Measurements from ENCODE around the gene RBFA.

DNA sequence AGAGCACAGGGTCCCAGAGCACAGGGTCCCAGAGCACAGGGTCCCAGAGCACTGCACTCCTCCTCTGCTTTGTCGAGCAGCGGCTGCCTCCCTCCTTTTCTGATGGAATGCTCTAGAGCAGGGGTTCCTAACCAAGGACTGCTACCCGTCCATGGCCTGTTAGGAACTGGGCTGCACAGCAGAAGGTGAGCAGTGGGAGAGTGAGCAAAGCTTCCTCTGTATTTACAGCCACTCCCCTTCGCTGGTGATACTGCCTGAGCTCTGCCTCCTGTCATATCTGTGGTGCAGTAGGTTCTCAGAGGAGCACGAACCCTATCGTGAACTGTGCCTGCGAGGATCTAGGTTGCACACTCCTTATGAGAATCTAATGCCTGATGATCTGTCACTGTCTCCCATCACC lies 41.7 kb downstream of the RBFA start:
- TF ChIP-seq, protein P1, sequence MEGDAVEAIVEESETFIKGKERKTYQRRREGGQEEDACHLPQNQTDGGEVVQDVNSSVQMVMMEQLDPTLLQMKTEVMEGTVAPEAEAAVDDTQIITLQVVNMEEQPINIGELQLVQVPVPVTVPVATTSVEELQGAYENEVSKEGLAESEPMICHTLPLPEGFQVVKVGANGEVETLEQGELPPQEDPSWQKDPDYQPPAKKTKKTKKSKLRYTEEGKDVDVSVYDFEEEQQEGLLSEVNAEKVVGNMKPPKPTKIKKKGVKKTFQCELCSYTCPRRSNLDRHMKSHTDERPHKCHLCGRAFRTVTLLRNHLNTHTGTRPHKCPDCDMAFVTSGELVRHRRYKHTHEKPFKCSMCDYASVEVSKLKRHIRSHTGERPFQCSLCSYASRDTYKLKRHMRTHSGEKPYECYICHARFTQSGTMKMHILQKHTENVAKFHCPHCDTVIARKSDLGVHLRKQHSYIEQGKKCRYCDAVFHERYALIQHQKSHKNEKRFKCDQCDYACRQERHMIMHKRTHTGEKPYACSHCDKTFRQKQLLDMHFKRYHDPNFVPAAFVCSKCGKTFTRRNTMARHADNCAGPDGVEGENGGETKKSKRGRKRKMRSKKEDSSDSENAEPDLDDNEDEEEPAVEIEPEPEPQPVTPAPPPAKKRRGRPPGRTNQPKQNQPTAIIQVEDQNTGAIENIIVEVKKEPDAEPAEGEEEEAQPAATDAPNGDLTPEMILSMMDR (IDR thresholded peaks at IDR 0.05; ENCODE audit: poor library complexity) = no peak
- TF ChIP-seq EZH2 (IDR thresholded peaks at IDR 0.05; ENCODE audit: borderline replicate concordance) = no peak
- TF ChIP-seq EZH2phosphoT487 (IDR thresholded peaks at IDR 0.05; ENCODE audit: low read depth, severe bottlenecking, unreplicated experiment) = no peak
